ENCODE data around the gene NTS.

NTS gene

DNA sequence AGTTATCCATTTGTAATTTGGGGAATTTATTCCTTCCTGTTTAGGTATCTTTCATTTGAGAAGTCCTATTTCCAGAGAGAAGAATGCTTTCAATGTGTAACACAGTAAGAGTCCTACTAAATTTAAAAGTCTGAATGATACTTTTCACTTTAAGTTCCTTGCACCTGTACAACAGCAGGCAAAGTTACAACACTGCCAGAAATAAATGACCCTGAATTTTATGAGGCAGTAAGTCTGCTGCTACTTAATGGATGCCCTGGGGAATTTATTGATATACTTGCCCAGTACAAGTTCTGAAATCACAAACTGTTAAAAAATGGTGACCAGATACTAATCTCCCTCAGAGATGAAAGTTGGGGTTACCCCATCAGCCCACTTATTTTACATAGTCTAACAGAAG lies 53.1 kb downstream of the NTS start:
- Histone ChIP-seq H3K4me2 (ENCODE audit: low read depth, low read length, poor library complexity, severe bottlenecking) (no peak overlapping the region), H3K4me3 (ENCODE audit: low read length, poor library complexity, severe bottlenecking) (no peak overlapping the region)

More for the DNA sequence above, 53.1 kb downstream of the NTS start:
- no peaks in the 10 kb centered on the region for H3K79me2 ChIP-seq (ENCODE audit: insufficient read depth, low read length)
- no peak overlapping the region for H2AFZ ChIP-seq (ENCODE audit: low read length)
- no peaks in the 10 kb centered on the region for H3F3A ChIP-seq (ENCODE audit: low read depth)
- H3K36me3 ChIP-seq (ENCODE audit: insufficient read depth, low read length) = no peaks in the 10 kb centered on the region
- no peaks in the 10 kb centered on the region for H3K4me1 ChIP-seq (ENCODE audit: insufficient read depth, low read length, poor library complexity, severe bottlenecking)
- H3K9me3 ChIP-seq (ENCODE audit: insufficient read depth, low read depth, low read length) = no peaks in the 10 kb centered on the region
- H4K20me1 ChIP-seq (ENCODE audit: insufficient read depth, low read length, poor library complexity, severe bottlenecking) = no peaks in the 10 kb centered on the region
- H3K27me3 ChIP-seq (ENCODE audit: insufficient read depth, low read length, poor library complexity, severe bottlenecking) = no peaks in the 10 kb centered on the region
- TF ChIP-seq, protein P1, sequence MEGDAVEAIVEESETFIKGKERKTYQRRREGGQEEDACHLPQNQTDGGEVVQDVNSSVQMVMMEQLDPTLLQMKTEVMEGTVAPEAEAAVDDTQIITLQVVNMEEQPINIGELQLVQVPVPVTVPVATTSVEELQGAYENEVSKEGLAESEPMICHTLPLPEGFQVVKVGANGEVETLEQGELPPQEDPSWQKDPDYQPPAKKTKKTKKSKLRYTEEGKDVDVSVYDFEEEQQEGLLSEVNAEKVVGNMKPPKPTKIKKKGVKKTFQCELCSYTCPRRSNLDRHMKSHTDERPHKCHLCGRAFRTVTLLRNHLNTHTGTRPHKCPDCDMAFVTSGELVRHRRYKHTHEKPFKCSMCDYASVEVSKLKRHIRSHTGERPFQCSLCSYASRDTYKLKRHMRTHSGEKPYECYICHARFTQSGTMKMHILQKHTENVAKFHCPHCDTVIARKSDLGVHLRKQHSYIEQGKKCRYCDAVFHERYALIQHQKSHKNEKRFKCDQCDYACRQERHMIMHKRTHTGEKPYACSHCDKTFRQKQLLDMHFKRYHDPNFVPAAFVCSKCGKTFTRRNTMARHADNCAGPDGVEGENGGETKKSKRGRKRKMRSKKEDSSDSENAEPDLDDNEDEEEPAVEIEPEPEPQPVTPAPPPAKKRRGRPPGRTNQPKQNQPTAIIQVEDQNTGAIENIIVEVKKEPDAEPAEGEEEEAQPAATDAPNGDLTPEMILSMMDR (conservative IDR thresholded peaks at IDR 0.05; ENCODE audit: low read length) = no peak
- TF ChIP-seq EZH2phosphoT487 (IDR thresholded peaks at IDR 0.05; ENCODE audit: borderline replicate concordance) = no peak
- H3K9ac ChIP-seq (ENCODE audit: low read depth, low read length, poor library complexity, severe bottlenecking) = no peak overlapping the region
- H3K9me2 ChIP-seq (replicated peaks; ENCODE audit: low read depth, low read length) = no peaks in the 10 kb centered on the region
